ENCODE measurements around the gene OSBPL2.

DNA sequence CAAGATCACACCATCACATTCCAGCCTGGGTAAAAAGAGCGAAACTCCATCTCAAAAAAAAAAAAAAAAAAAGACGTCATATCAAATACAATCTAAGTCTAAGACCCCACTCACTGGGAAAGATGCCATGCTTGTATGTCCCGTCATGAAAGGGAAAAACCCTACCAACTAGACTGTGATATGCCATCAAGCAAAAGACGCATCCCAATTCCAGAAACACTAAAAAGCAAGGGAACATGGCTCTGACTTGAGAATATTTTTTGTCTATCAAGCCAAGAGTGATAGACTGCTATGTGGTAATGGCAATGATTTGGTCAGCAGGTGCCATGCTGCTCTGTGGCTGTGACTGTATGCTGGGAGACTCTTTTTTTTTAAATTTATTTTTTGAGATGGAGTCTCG, 105.8 kb downstream of the OSBPL2 start:
- TF ChIP-seq TAF1 (IDR thresholded peaks at IDR 0.05; ENCODE audit: low read depth, low read length): no peak
- TF ChIP-seq POLR2A (IDR thresholded peaks at IDR 0.05; ENCODE audit: low read depth, low read length): no peak
- TF ChIP-seq POLR2AphosphoS5 (IDR thresholded peaks at IDR 0.05; ENCODE audit: low read depth, low read length): no peak
- TF ChIP-seq POU2F2 (IDR thresholded peaks at IDR 0.05; ENCODE audit: low read depth, low read length): no peak
- TF ChIP-seq PAX5 (IDR thresholded peaks at IDR 0.05; ENCODE audit: insufficient read depth, low read length, severe bottlenecking): no peak
- TF ChIP-seq SPI1 (IDR thresholded peaks at IDR 0.05; ENCODE audit: low read depth, low read length): no peak

Measured in GM12891 (cell line).